ENCODE results near the gene FRMD3.

FRMD3 gene

GRCh38 chr9:83346655-83347420, 191.4 kb downstream of the FRMD3 start:
- H3K27me3 ChIP-seq (replicated peaks; ENCODE audit: control insufficient read depth, insufficient read depth, low read length): no peaks in the 10 kb centered on the region
- H3K4me3 ChIP-seq (replicated peaks; ENCODE audit: low read depth, low read length): no peak overlapping the region
- no peaks in the 10 kb centered on the region for H3K36me3 ChIP-seq (ENCODE audit: control insufficient read depth, insufficient read depth, low read length)
- DNase-seq (ENCODE audit: extremely low read depth, insufficient read length): no peak
- no peak for TF ChIP-seq CTCF (IDR thresholded peaks at IDR 0.05; ENCODE audit: insufficient read depth, low read length, poor library complexity, severe bottlenecking)

- H3K36me3 ChIP-seq (ENCODE audit: control insufficient read depth, insufficient read depth, low read length): no peaks in the 10 kb centered on the region
- no peak for DNase-seq (ENCODE audit: extremely low read depth, insufficient read length)
- no peaks in the 10 kb centered on the region for H3K27me3 ChIP-seq (replicated peaks; ENCODE audit: control insufficient read depth, insufficient read depth, low read length)
- no peak for TF ChIP-seq CTCF (IDR thresholded peaks at IDR 0.05; ENCODE audit: insufficient read depth, low read length, poor library complexity, severe bottlenecking)
- H3K4me3 ChIP-seq (replicated peaks; ENCODE audit: low read depth, low read length): no peak overlapping the region
Measured at GRCh38 chr9:83343366-83343999, 194.7 kb downstream of the FRMD3 start.

- Histone ChIP-seq H3K36me3 (ENCODE audit: control insufficient read depth, insufficient read depth, low read length) (no peaks in the 10 kb centered on the region), H3K27me3 (replicated peaks; ENCODE audit: control insufficient read depth, insufficient read depth, low read length) (no peaks in the 10 kb centered on the region), H3K4me3 (replicated peaks; ENCODE audit: low read depth, low read length) (no peak overlapping the region)
- no peak for TF ChIP-seq CTCF (IDR thresholded peaks at IDR 0.05; ENCODE audit: insufficient read depth, low read length, poor library complexity, severe bottlenecking)
- no peak for DNase-seq (ENCODE audit: extremely low read depth, insufficient read length)
Measured at GRCh38 chr9:83342731-83343130, 195.5 kb downstream of the FRMD3 start.

GRCh38 chr9:83342006-83342405, 196.2 kb downstream of the FRMD3 start:
- DNase-seq (ENCODE audit: extremely low read depth, insufficient read length): no peak
- no peak overlapping the region for H3K4me3 ChIP-seq (replicated peaks; ENCODE audit: low read depth, low read length)
- H3K27me3 ChIP-seq (replicated peaks; ENCODE audit: control insufficient read depth, insufficient read depth, low read length): no peaks in the 10 kb centered on the region
- TF ChIP-seq CTCF (IDR thresholded peaks at IDR 0.05; ENCODE audit: insufficient read depth, low read length, poor library complexity, severe bottlenecking): no peak
- no peaks in the 10 kb centered on the region for H3K36me3 ChIP-seq (ENCODE audit: control insufficient read depth, insufficient read depth, low read length)

- Histone ChIP-seq H3K27me3 (replicated peaks; ENCODE audit: control insufficient read depth, insufficient read depth, low read length) (no peaks in the 10 kb centered on the region), H3K4me3 (replicated peaks; ENCODE audit: low read depth, low read length) (no peak overlapping the region), H3K36me3 (ENCODE audit: control insufficient read depth, insufficient read depth, low read length) (no peaks in the 10 kb centered on the region)
- TF ChIP-seq CTCF (IDR thresholded peaks at IDR 0.05; ENCODE audit: insufficient read depth, low read length, poor library complexity, severe bottlenecking): no peak
- DNase-seq (ENCODE audit: extremely low read depth, insufficient read length): no peak
Measured at GRCh38 chr9:83340451-83340850, 197.8 kb downstream of the FRMD3 start.

All from GM06990 (cell line).